B cell (primary cell): ENCODE measurements around the gene FAM124A. TPM values are rescaled to one million over a fixed set of nuclear protein-coding genes. Genes with fewer than 3 reads are reported as not detected.

Experiments used
- ATAC-seq: fragments of 200-7000 bp; cut with Tn5 transposase; one replicate; pipeline ENCODE4 v1.10.0; 2021; ENCODE audit warnings: low read depth, mild to moderate bottlenecking, moderate number of reproducible peaks, moderate library complexity
- CTCF ChIA-PET: fragments of 350-600 bp; sonication (Branson Sonifier 250); formaldehyde crosslinking; loops from one replicate; lab custom pipeline; 2021; ENCODE audit warnings: antibody characterized with exemption, inconsistent platforms; lab: Charles Lee
- POLR2A ChIA-PET: fragments of 350-600 bp; sonication (Branson Sonifier 250); formaldehyde crosslinking; loops from one replicate; lab custom pipeline; 2021; ENCODE audit warnings: antibody characterized with exemption; lab: Charles Lee
- DNase-seq: peaks from one replicate; pipeline ENCODE4 v3.0.0; 2013
- H2AFZ ChIP-seq: 2 replicates; pipeline ENCODE4 v1.6.1; 2012; ENCODE audit warnings: mild to moderate bottlenecking, low read depth, low read length; ENCODE audit not compliant: insufficient read depth, poor library complexity, severe bottlenecking
- H3K27ac ChIP-seq, 2 donors: 1 replicate in 1 of 2; 2 replicates in 1 of 2; pipeline ENCODE4 v1.5.1; 2012 to 2013; ENCODE audit warnings: low read length in 2 of 2, mild to moderate bottlenecking in 2 of 2, moderate library complexity in 1 of 2
- H3K27me3 ChIP-seq, 4 experiments: fragments of 200-600 bp in 1 of 4; sonication (generic) in 1 of 4; replicated peaks in 1 of 4; 1 replicate in 2 of 4; 2 replicates in 2 of 4; pipeline versions ENCODE4 v1.6.1 to v1.7.0; 2013 to 2016; ENCODE audit warnings: low read length in 3 of 4, mild to moderate bottlenecking in 2 of 4, mixed read lengths in 1 of 4, moderate library complexity in 1 of 4; ENCODE audit not compliant: insufficient read depth in 4 of 4, control insufficient read depth in 3 of 4; ENCODE audit errors: control extremely low read depth in 1 of 4
- H3K36me3 ChIP-seq, 2 experiments: replicated peaks in 1 of 2; 1 replicate in 1 of 2; 2 replicates in 1 of 2; pipeline versions ENCODE4 v1.6.1 to v1.7.1; 2013; ENCODE audit warnings: low read length in 1 of 2; ENCODE audit not compliant: insufficient read depth in 2 of 2, control insufficient read depth in 1 of 2; ENCODE audit errors: control extremely low read depth in 1 of 2, extremely low read depth in 1 of 2
- H3K4me1 ChIP-seq, 2 donors: fragments of 200-600 bp in 1 of 2; sonication (generic) in 1 of 2; 1 replicate in 1 of 2; 2 replicates in 1 of 2; pipeline versions ENCODE4 v1.5.1 to v1.6.1; 2013 to 2017; ENCODE audit warnings: low read length in 2 of 2; ENCODE audit not compliant: control insufficient read depth in 2 of 2, insufficient read depth in 2 of 2
- H3K4me2 ChIP-seq: replicated peaks from 2 replicates; pipeline ENCODE3; 2012; ENCODE audit warnings: mild to moderate bottlenecking, low read depth, low read length; ENCODE audit not compliant: poor library complexity, severe bottlenecking
- H3K4me3 ChIP-seq, 5 experiments: fragments of 200-600 bp in 1 of 5; sonication (generic) in 1 of 5; 1 replicate in 3 of 5; 2 replicates in 2 of 5; pipeline versions ENCODE4 v1.5.1 to v1.7.0; 2011 to 2016; ENCODE audit warnings: low read length in 4 of 5, mild to moderate bottlenecking in 4 of 5, low read depth in 2 of 5, control low read depth in 1 of 5, moderate library complexity in 1 of 5; ENCODE audit not compliant: insufficient read depth in 1 of 5; ENCODE audit errors: control extremely low read depth in 1 of 5, extremely low read depth in 1 of 5
- H3K79me2 ChIP-seq: fragments of 200-600 bp; sonication (generic); one replicate; pipeline ENCODE4 v1.6.0; 2016; ENCODE audit warnings: low read length; ENCODE audit not compliant: control insufficient read depth, insufficient read depth
- H3K9ac ChIP-seq: fragments of 200-600 bp; sonication (generic); 2 replicates; pipeline ENCODE4 v1.6.1; 2017; ENCODE audit warnings: mild to moderate bottlenecking, low read length, moderate library complexity
- H3K9me3 ChIP-seq, 3 donors: one replicate each; pipeline versions ENCODE4 v1.6.1 to v1.7.1; 2013; ENCODE audit warnings: low read length in 2 of 3; ENCODE audit not compliant: control insufficient read depth in 2 of 3, insufficient read depth in 1 of 3; ENCODE audit errors: control extremely low read depth in 1 of 3
- H4K20me1 ChIP-seq: 2 replicates; pipeline ENCODE4 v1.6.0; 2012; ENCODE audit warnings: mild to moderate bottlenecking, low read length; ENCODE audit not compliant: insufficient read depth, control insufficient read depth, poor library complexity, severe bottlenecking
- H3K27ac Mint-ChIP-seq: one replicate; pipeline ENCODE4 v1.8.0; 2021; ENCODE audit warnings: mixed read lengths
- H3K27me3 Mint-ChIP-seq: one replicate; pipeline ENCODE4 v1.8.0; 2021; ENCODE audit warnings: mixed read lengths
- H3K4me1 Mint-ChIP-seq: one replicate; pipeline ENCODE4 v1.8.0; 2021; ENCODE audit warnings: mixed read lengths
- H3K4me3 Mint-ChIP-seq: one replicate; pipeline ENCODE4 v1.8.0; 2021; ENCODE audit warnings: mixed read lengths
- H3K9me3 Mint-ChIP-seq: one replicate; pipeline ENCODE4 v1.8.0; 2022; ENCODE audit warnings: mixed read lengths; ENCODE audit not compliant: insufficient read depth
- CTCF ChIP-seq: fragments of 200-600 bp; IDR thresholded peaks from one replicate; pipeline ENCODE4 v1.8.0; 2022; ENCODE audit warnings: antibody characterized with exemption, mild to moderate bottlenecking
- EZH2 ChIP-seq: IDR thresholded peaks from 2 replicates; pipeline ENCODE4 v1.6.1; 2012; ENCODE audit warnings: borderline replicate concordance, low read depth, mild to moderate bottlenecking, moderate library complexity, low read length; ENCODE audit not compliant: insufficient read depth, poor library complexity, severe bottlenecking
- WGBS: methylation state at CpG from one replicate; pipeline ENCODE4 v1.1.5; 2013; ENCODE audit warnings: missing lambda C conversion rate; ENCODE audit not compliant: insufficient coverage; 5-methylcytosine and 5-hydroxymethylcytosine counted together
- intact Hi-C: fragments of 100-400 bp; cut with micrococcal nuclease; formaldehyde crosslinking; loops from one replicate; pipeline ENCODE4 v1.10.0; 2022
- polyA plus RNA-seq: library from polyadenylated mRNA; depleted of rRNA; stranded (reverse); fragments of >200 nt; gene quantifications from 2 replicates; pipeline ENCODE4 v1.2.3, GENCODE V29; 2012
- total RNA-seq, 2 donors: library from RNA; stranded (reverse); fragments of 120-200 nt in 1 of 2; gene quantifications; 1 replicate in 1 of 2; 2 replicates in 1 of 2; pipeline versions ENCODE4 v1.2.3 to v1.2.4, GENCODE V29; 2013 to 2022

Gene FAM124A
- total and polyA plus RNA-seq, 2 donors (not counting 1 experiment from before 2014, with no cell fraction given), result 0.09 to 0.39 TPM

GRCh38 chr13:51308781-51309180, 86.6 kb downstream of the FAM124A start:
- H3K4me3 ChIP-seq, result no peak overlapping the region
- H3K27ac ChIP-seq, result no peak overlapping the region
- no peak overlapping the region for H3K4me3 Mint-ChIP-seq
- DNase-seq, result no peak
- H3K27me3 ChIP-seq, result no peaks in the 10 kb centered on the region
- no peaks in the 10 kb centered on the region for H3K4me1 Mint-ChIP-seq
- ChIA-PET CTCF (interaction anchor here (3.2 kb wide), 1 partner anchor 22 kb away, joined by 14 read pairs; no protein-coding TSS in a partner anchor), POLR2A (no interaction called here)
- WGBS, result 55% methylated on average over 3 of the region's 6 CpGs
- peaks cover 19% of the 10 kb centered on the region for H3K27me3 Mint-ChIP-seq
- H3K4me1 ChIP-seq, result no peaks in the 10 kb centered on the region
- no peaks in the 10 kb centered on the region for H3K9me3 ChIP-seq
- no peak overlapping the region for H3K27ac Mint-ChIP-seq
- no peaks in the 10 kb centered on the region for H3K36me3 ChIP-seq
- H3K9ac ChIP-seq, result no peak overlapping the region
- intact Hi-C loops, result no loop called here
- TF ChIP-seq EZH2, result no peak
- TF ChIP-seq CTCF, result no peak
- no peak overlapping the region for H3K4me2 ChIP-seq
- no peaks in the 10 kb centered on the region for H4K20me1 ChIP-seq
- H2AFZ ChIP-seq, result no peak overlapping the region
- H3K9me3 Mint-ChIP-seq, result no peaks in the 10 kb centered on the region
- no peak for ATAC-seq
- H3K79me2 ChIP-seq, result no peaks in the 10 kb centered on the region

GRCh38 chr13:51311231-51311630, 89.0 kb downstream of the FAM124A start:
- no CpG with 5 or more reads among the region's 2 CpGs for WGBS
- H3K9me3 Mint-ChIP-seq, result no peaks in the 10 kb centered on the region
- H3K27ac ChIP-seq, result no peak overlapping the region
- no peaks in the 10 kb centered on the region for H3K4me1 ChIP-seq
- no peak for DNase-seq
- H3K36me3 ChIP-seq, result no peaks in the 10 kb centered on the region
- no peak overlapping the region for H3K4me3 Mint-ChIP-seq
- H3K4me2 ChIP-seq, result no peak overlapping the region
- H3K27ac Mint-ChIP-seq, result no peak overlapping the region
- intact Hi-C loops, result no loop called here
- no peak overlapping the region for H3K4me3 ChIP-seq
- POLR2A ChIA-PET, result no interaction called here
- no peak for ATAC-seq
- no peaks in the 10 kb centered on the region for H4K20me1 ChIP-seq
- peaks cover 19% of the 10 kb centered on the region for H3K27me3 Mint-ChIP-seq
- CTCF ChIA-PET, result interaction anchor here (1.2 to 3.2 kb wide), 2 partner anchors 25 kb away, joined by 5 to 14 read pairs; no protein-coding TSS in a partner anchor
- H3K9ac ChIP-seq, result no peak overlapping the region
- H3K27me3 ChIP-seq, result no peaks in the 10 kb centered on the region
- H3K79me2 ChIP-seq, result no peaks in the 10 kb centered on the region
- TF ChIP-seq EZH2 (no peak), CTCF (no peak)
- no peak overlapping the region for H2AFZ ChIP-seq
- H3K4me1 Mint-ChIP-seq, result no peaks in the 10 kb centered on the region
- no peaks in the 10 kb centered on the region for H3K9me3 ChIP-seq
